Stomach (tissue), 4 donors: ENCODE data around the gene TCAF2.
"Not testable (repeated sequence)": the region's sequence is repeated elsewhere in the genome, so short reads cannot be mapped to it uniquely, and the experiment has no call there.

Experiments used
- POLR2A ChIP-seq, 4 donors: fragments of 450-650 bp; IDR thresholded peaks; one replicate each; pipeline ENCODE4 v1.6.1; 2016; ENCODE audit warnings: antibody characterized with exemption in 4 of 4, control low read depth in 2 of 4, mild to moderate bottlenecking in 1 of 4, moderate library complexity in 1 of 4
- POLR2AphosphoS5 ChIP-seq, 3 donors: sonication (generic); formaldehyde crosslinking; IDR thresholded peaks; one replicate each; pipeline ENCODE4 v1.6.1; 2016; ENCODE audit warnings: antibody characterized with exemption in 3 of 3
- TF ChIP-seq, protein P1 (sequence below), 7 experiments: fragments of 450-650 bp in 4 of 7; fragments of 200-600 bp in 3 of 7; sonication (generic) in 3 of 7; IDR thresholded peaks; one replicate each; pipeline ENCODE4 v1.5.1; 2016 to 2019; ENCODE audit warnings: antibody characterized with exemption in 7 of 7, control low read depth in 2 of 7, mild to moderate bottlenecking in 1 of 7

DNA sequence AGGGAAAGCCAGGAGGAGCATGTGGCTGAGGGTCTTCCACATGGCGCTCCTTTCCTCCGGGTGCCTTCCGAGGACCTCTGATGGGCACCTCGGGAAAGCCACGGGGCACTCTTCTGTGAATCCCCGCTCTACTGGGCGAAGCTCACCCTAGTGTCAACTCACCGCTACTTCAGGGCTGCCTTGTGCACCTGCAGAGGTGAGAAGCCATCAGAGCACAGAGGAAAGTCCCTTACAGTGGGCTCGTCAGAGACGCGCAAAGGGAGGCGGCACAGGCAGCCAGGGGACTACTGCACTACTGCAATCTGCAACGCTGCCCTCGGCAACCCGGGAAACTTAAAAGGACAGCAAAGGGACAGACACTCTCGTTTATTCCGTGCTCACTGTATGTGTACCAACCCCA, 1.4 kb downstream of the TCAF2 start:
- not testable (repeated sequence) for TF ChIP-seq POLR2AphosphoS5, POLR2A (IDR thresholded peaks at IDR 0.05)
- TF ChIP-seq, protein P1, sequence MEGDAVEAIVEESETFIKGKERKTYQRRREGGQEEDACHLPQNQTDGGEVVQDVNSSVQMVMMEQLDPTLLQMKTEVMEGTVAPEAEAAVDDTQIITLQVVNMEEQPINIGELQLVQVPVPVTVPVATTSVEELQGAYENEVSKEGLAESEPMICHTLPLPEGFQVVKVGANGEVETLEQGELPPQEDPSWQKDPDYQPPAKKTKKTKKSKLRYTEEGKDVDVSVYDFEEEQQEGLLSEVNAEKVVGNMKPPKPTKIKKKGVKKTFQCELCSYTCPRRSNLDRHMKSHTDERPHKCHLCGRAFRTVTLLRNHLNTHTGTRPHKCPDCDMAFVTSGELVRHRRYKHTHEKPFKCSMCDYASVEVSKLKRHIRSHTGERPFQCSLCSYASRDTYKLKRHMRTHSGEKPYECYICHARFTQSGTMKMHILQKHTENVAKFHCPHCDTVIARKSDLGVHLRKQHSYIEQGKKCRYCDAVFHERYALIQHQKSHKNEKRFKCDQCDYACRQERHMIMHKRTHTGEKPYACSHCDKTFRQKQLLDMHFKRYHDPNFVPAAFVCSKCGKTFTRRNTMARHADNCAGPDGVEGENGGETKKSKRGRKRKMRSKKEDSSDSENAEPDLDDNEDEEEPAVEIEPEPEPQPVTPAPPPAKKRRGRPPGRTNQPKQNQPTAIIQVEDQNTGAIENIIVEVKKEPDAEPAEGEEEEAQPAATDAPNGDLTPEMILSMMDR (IDR thresholded peaks at IDR 0.05) = not testable (repeated sequence)
